ENCODE results near the gene PGC. TPM values are rescaled to one million over a fixed set of nuclear protein-coding genes. Genes with fewer than 3 reads are reported as not detected.

The PGC gene
- total RNA-seq, 1 donor from 2014 or later = not detected

DNA sequence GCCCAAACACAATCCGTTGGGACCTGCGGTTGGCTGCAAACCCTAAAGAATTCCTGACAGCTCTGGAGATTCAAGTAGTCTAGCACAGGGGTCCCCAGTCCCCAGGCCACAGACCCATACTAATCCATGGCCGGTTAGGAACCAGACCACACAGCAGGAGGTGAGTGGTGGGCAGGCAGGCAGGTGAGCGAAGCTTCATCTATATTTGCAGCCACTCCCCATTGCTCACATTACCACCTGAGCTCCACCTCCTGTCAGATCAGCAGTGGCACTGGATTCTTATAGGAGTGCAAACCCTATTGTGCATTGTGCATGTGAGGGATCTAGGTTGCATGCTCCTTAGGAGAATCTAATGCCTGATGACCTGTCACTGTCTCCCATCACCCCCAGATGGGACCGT lies 28.4 kb downstream of the PGC start:
- DNase-seq (ENCODE audit: low spot score in 2 of 2, unreplicated experiment in 2 of 2) = no peak
- Mint-ChIP-seq H3K27ac (no peak overlapping the region), H3K9me3 (no peaks in the 10 kb centered on the region), H3K4me3 (no peak overlapping the region), H3K4me1 (peaks cover 18% of the 10 kb centered on the region), H3K36me3 (no peaks in the 10 kb centered on the region), H3K27me3 (ENCODE audit: low read depth) (no peaks in the 10 kb centered on the region)
- TF ChIP-seq, protein P1, sequence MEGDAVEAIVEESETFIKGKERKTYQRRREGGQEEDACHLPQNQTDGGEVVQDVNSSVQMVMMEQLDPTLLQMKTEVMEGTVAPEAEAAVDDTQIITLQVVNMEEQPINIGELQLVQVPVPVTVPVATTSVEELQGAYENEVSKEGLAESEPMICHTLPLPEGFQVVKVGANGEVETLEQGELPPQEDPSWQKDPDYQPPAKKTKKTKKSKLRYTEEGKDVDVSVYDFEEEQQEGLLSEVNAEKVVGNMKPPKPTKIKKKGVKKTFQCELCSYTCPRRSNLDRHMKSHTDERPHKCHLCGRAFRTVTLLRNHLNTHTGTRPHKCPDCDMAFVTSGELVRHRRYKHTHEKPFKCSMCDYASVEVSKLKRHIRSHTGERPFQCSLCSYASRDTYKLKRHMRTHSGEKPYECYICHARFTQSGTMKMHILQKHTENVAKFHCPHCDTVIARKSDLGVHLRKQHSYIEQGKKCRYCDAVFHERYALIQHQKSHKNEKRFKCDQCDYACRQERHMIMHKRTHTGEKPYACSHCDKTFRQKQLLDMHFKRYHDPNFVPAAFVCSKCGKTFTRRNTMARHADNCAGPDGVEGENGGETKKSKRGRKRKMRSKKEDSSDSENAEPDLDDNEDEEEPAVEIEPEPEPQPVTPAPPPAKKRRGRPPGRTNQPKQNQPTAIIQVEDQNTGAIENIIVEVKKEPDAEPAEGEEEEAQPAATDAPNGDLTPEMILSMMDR (IDR thresholded peaks at IDR 0.05; ENCODE audit: unreplicated experiment) = no peak

DNA sequence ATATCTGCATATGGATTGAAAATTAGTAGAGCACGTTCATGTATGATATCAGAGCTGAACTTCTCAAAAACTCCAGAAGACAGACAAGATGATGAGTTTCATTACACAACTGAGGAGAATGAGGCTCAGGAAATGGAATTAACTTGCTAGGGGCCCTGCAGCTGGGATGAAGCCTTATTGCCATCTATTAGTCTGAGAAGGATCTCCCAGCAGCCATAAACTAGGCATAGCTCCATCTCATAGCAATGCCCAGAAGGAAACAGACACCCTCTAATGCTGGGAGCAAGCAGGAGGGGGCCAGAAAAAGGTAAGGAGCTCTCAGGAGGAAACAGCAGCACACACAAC lies 29.8 kb downstream of the PGC start:
- no peaks in the 10 kb centered on the region for H3K36me3 Mint-ChIP-seq
- DNase-seq (ENCODE audit: low spot score in 2 of 2, unreplicated experiment in 2 of 2) = no peak
- no peaks in the 10 kb centered on the region for H3K27me3 Mint-ChIP-seq (ENCODE audit: low read depth)
- peaks cover 9% of the 10 kb centered on the region for H3K4me1 Mint-ChIP-seq
- no peaks in the 10 kb centered on the region for H3K9me3 Mint-ChIP-seq
- TF ChIP-seq, protein P1 (IDR thresholded peaks at IDR 0.05; ENCODE audit: unreplicated experiment) = no peak
- no peak overlapping the region for H3K4me3 Mint-ChIP-seq
- H3K27ac Mint-ChIP-seq = no peak overlapping the region

DNA sequence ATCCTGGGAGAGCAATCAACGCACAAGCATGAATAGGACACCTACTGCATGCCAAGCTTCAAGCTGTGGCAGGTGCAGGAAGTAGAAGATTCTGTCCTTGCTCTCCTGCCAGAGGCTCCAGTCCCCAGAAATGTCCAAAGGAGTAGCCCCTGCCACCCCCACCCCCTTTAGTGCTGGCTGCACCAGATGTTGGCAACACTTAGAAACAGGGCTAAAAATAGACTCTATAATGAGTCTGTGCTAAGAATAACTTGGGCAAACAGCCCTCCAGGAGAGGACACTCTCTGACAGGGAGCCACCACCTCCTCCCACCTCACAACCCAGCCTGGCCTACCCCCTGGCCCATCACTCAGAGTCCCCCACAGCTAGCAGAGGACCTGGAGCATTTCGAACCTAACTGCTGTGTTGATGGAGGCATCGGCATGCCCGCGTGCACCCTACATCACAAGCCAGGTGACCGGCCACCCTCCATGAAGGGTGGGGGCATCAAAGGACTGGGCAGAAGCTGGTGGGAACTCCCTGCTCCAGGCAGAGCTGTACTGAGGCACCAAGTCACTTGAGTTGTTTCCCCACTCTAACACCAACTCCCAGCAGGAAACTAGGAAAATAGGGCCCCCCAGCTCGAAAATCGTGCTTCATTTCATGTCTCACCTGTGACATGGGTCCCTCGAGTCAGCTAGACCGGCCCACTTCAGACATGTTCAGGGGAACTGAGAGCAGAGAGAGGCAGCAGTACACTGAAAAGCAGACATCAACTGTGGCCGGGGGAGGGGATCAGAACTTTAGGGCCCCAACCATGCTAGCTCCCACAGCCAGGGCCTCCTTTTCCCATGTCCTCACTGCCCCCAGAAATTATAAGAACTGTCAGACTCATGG lies 30.4 kb downstream of the PGC start:
- Mint-ChIP-seq H3K9me3 (no peaks in the 10 kb centered on the region), H3K4me3 (no peak overlapping the region), H3K27ac (no peak overlapping the region), H3K4me1 (peaks cover 9% of the 10 kb centered on the region), H3K27me3 (ENCODE audit: low read depth) (no peaks in the 10 kb centered on the region), H3K36me3 (no peaks in the 10 kb centered on the region)
- TF ChIP-seq, protein P1 (IDR thresholded peaks at IDR 0.05; ENCODE audit: unreplicated experiment) = no peak
- DNase-seq (ENCODE audit: low spot score in 2 of 2, unreplicated experiment in 2 of 2) = no peak

DNA sequence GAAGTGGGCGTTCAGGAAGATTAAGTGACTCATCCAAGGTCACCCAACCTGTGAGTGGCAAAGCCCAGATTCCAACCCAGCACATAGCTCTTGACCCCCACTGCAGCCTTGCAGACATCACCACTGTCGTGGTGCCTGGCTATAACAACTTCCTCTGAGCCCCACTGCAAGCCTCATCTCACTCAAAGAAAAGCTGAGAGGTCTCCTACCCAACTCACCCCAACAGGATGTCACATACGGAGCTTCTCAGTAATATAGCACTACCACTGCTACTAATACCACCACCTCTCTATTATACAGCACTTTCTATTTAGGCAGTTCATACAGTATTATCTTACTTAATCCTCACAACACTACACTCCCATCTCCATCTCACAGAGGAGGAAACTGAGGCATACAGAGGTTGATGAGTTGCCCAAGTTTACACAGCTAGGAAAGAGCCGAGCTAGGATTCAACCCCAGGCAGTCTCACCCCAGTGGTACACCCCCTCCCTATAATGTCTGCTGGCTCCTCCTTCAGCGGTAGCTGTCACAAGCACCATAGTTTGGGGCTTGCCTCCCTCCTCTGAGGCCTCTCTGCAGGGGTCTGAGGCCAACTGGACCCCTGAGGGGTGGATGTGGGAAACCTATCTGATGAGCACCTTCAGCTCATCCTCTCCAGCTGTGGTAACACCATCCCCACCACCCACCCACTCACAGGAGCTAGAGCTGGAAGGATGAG lies 31.2 kb downstream of the PGC start:
- no peak overlapping the region for H3K27ac Mint-ChIP-seq
- no peak for DNase-seq (ENCODE audit: low spot score in 2 of 2, unreplicated experiment in 2 of 2)
- peaks cover 9% of the 10 kb centered on the region for H3K4me1 Mint-ChIP-seq
- TF ChIP-seq, protein P1 (IDR thresholded peaks at IDR 0.05; ENCODE audit: unreplicated experiment) = no peak
- H3K4me3 Mint-ChIP-seq = no peak overlapping the region
- H3K36me3 Mint-ChIP-seq = no peaks in the 10 kb centered on the region
- H3K27me3 Mint-ChIP-seq (ENCODE audit: low read depth) = no peaks in the 10 kb centered on the region
- H3K9me3 Mint-ChIP-seq = no peaks in the 10 kb centered on the region

DNA sequence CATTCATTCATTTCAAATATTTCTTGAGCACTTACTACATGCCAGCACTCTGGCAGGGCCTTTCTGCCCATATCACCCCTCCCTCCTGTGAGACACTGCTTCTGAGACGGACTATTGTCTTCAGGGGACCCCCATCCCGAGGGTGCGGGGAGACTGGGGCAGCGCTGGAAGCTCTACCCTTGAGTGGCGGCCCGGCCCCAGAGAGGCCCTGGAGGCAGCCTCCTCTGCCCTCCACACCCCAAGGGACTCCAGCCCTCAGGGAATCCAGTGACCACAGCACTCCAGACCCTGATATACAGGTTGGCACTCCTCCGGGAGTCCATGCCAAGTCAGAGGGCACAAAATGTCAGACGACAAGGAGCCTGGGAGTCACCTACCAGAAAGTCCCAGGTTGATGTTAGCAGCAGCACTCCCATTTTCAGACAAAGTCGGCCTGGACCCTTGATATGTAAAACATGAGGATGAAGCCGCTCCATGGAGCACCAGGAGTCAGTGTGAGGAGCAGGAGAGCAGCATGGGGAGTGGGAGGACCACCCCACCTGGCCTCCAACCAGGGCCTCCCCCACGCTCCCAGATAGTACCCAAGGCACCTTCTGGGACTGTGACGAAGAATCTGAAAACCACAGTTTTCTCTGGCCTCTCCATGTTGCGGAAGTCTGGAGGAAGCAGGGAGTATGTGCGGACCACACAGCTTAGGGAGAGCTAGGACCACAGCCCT lies 32.5 kb downstream of the PGC start:
- TF ChIP-seq, protein P1 (IDR thresholded peaks at IDR 0.05; ENCODE audit: unreplicated experiment) = no peak
- H3K4me3 Mint-ChIP-seq = no peak overlapping the region
- no peak overlapping the region for H3K27ac Mint-ChIP-seq
- H3K27me3 Mint-ChIP-seq (ENCODE audit: low read depth) = peaks cover 5% of the 10 kb centered on the region
- H3K9me3 Mint-ChIP-seq = no peaks in the 10 kb centered on the region
- DNase-seq (ENCODE audit: low spot score in 2 of 2, unreplicated experiment in 2 of 2) = no peak
- no peaks in the 10 kb centered on the region for H3K36me3 Mint-ChIP-seq
- peaks cover 9% of the 10 kb centered on the region for H3K4me1 Mint-ChIP-seq

Data from mesothelial cell of epicardium (in vitro differentiated cells).